Measurements from ENCODE around the gene EEF1AKMT3. TPM values are rescaled to one million over a fixed set of nuclear protein-coding genes. Genes with fewer than 3 reads are reported as not detected.

EEF1AKMT3 gene
- total and polyA plus RNA-seq, 9 of the 15 experiments (the other 6 are each of a cell fraction or from before 2014, with no cell fraction given): 4.1 to 17.2 (median 7.9) TPM

DNA sequence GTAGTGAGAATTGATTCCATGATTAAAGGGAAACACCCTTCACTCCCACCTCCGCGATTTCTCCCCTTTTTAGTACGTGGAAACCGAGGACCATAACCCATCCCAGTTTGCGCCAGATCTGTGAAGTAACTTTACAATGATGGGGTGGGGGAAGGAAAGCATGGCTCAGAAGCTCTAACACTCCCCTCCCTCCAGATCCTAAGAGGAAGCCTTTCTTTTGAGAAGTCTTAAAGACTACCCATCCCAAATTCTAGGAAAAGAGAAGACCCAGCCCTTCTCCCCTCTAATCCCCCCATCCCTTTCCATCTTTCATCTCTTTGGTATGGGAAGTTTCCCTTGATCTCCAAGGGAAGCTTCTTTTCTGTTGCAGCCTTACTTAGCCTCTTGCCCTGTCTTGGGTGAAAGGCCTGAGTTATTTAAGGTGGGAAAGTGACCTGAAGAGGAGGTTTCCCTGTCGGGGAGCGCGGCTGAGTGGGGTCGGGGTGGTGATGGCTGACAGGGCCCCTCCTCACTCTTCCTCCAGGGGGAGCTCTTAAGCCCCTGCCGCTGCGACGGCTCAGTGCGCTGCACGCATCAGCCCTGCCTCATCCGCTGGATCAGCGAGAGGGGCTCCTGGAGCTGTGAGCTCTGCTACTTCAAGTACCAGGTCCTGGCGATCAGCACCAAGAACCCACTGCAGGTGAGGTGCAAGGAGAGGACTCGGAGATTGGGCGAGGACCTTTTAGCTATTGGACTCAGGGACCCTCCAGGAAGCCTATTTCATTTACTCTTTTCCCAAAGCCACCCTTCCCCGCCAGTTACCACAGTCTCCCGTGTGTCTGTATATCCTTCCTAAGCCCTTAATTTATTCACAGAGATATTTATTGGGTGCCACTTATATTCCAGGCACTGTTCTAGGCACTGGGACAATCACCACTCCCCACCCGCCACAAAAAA is 15.7 kb upstream of the EEF1AKMT3 start:
- DNase-seq (ENCODE audit: extremely low read depth in 1 of 4, low spot score in 3 of 4) (peak; percentile 72 to 88 (median 79)), FAIRE-seq (peak; percentile 65), ATAC-seq (peak; percentile 66)
- Histone ChIP-seq H4K20me1 (replicated peaks; ENCODE audit: control insufficient read depth, insufficient read depth, low read length) (no peaks in the 10 kb centered on the region), H3K36me3 (ENCODE audit: control insufficient read depth, insufficient read depth, low read length) (peaks cover 15% of the 10 kb centered on the region; the same call in 2 of the 3 replicates), H3K9me3 (replicated peaks; ENCODE audit: control insufficient read depth, insufficient read depth, low read depth, low read length) (no peaks in the 10 kb centered on the region), H3K79me2 (ENCODE audit: control insufficient read depth, insufficient read depth, low read length) (peaks cover 19% of the 10 kb centered on the region), H3K4me3 (peak overlapping the region; percentile 50), H3K27ac (ENCODE audit: extremely low read depth, low read depth, low read length) (no peak overlapping the region), H3K9ac (ENCODE audit: insufficient read depth in 1 of 2, low read depth in 2 of 2, low read length in 2 of 2) (peak overlapping the region; percentile 3 to 62; a peak in 3 of 4 replicates), H3K4me1 (replicated peaks in 1 of 2; ENCODE audit: control insufficient read depth in 2 of 2, insufficient read depth in 2 of 2, low read length in 2 of 2) (peaks cover 30 to 35% of the 10 kb centered on the region in 2 experiments), H3K9me1 (ENCODE audit: control insufficient read depth, insufficient read depth, low read length) (no peaks in the 10 kb centered on the region), H2AFZ (ENCODE audit: low read depth, low read length) (peak overlapping the region; percentile 61; the same call in 1 of the 2 replicates), H3K27me3 (ENCODE audit: control insufficient read depth in 2 of 2, insufficient read depth in 2 of 2, low read length in 2 of 2) (no peaks in the 10 kb centered on the region), H3K4me2 (ENCODE audit: insufficient read depth, low read length) (peak overlapping the region; percentile 81)
- in situ Hi-C loops (cut with MboI): no loop called here
- intact Hi-C loops (cut with micrococcal nuclease): loop anchor here (1.0 kb wide), 1 partner anchor 149 kb away; no protein-coding TSS in a partner anchor
- ChIA-PET CTCF (ENCODE audit: low intra/inter-chr PET ratio) (interaction anchor here (0.6 to 1.5 kb wide), 4 partner anchors 26 to 175 kb away, joined by 3 to 10 read pairs (median 4); partner anchors contain the start of gene TSFM), POLR2A (interaction anchor here (0.6 to 2.3 kb wide), 7 partner anchors 11 to 119 kb away, joined by 3 to 26 read pairs (median 3); partner anchors contain the start of genes CYP27B1, EEF1AKMT3, METTL1 and TSPAN31)
- no TSS peak for BruUV-seq (replicated peaks)
- WGBS (ENCODE audit: insufficient coverage, low coverage, missing lambda C conversion rate): 14% methylated on average over 16 of the region's 22 CpGs
- TF ChIP-seq ZNF121 (CRISPR knock-in tag; conservative IDR thresholded peaks at IDR 0.05) (no peak), ATF4 (CRISPR knock-in tag; IDR thresholded peaks at IDR 0.05) (no peak), ARNT (IDR thresholded peaks at IDR 0.05) (no peak), ZNF175 (CRISPR knock-in tag; IDR thresholded peaks at IDR 0.05; ENCODE audit: low read depth) (no peak), CREBBP (IDR thresholded peaks at IDR 0.05; ENCODE audit: low read depth, low read length) (no peak), MITF (IDR thresholded peaks at IDR 0.05) (no peak), CCAR2 (IDR thresholded peaks at IDR 0.05; ENCODE audit: low read depth, low read length) (no peak), NFRKB (IDR thresholded peaks at IDR 0.05; ENCODE audit: low read depth) (no peak), BRD9 (IDR thresholded peaks at IDR 0.05; ENCODE audit: low read depth, partially characterized antibody) (no peak), EP300 (IDR thresholded peaks at IDR 0.05; ENCODE audit: low read length) (no peak), POLR2G (IDR thresholded peaks at IDR 0.05; ENCODE audit: low read depth, low read length) (no peak), ZFP1 (CRISPR knock-in tag; IDR thresholded peaks at IDR 0.05) (no peak), MED1 (CRISPR knock-in tag; IDR thresholded peaks at IDR 0.05; ENCODE audit: borderline replicate concordance) (no peak), MEF2A (IDR thresholded peaks at IDR 0.05; ENCODE audit: control insufficient read depth, low read depth, low read length) (no peak), ZNF354B (CRISPR knock-in tag; IDR thresholded peaks at IDR 0.05) (no peak), RBM14 (IDR thresholded peaks at IDR 0.05; ENCODE audit: borderline replicate concordance, insufficient read depth, low read depth, low read length) (no peak), SUPT5H (IDR thresholded peaks at IDR 0.05) (no peak), SMAD3 (CRISPR knock-in tag; conservative IDR thresholded peaks at IDR 0.05) (no peak), ZBTB26 (CRISPR knock-in tag; IDR thresholded peaks at IDR 0.05) (no peak)

Measured in K562 (cell line).